Measurements from ENCODE around the gene LRRC43. TPM values are rescaled to one million over a fixed set of nuclear protein-coding genes. Genes with fewer than 3 reads are reported as not detected.

LRRC43 gene
- total RNA-seq, 2 experiments from 2014 or later, result 0.11 TPM; not detected in 1

GRCh38 chr12:122244565-122245371 is 61.8 kb downstream of the LRRC43 start:
- POLR2A ChIA-PET, result interaction anchor here (0.9 to 2.5 kb wide), 3 partner anchors 18 to 256 kb away, joined by 3 to 15 read pairs (median 3); partner anchors contain the start of gene DIABLO
- CTCF ChIA-PET, result interaction anchor here (1.0 to 1.9 kb wide), 6 partner anchors 9 to 591 kb away, joined by 3 to 8 read pairs (median 3); no protein-coding TSS in a partner anchor

- CTCF ChIA-PET, result interaction anchor here (1.1 to 1.9 kb wide), 5 partner anchors 10 to 191 kb away, joined by 3 to 8 read pairs (median 4); no protein-coding TSS in a partner anchor
- POLR2A ChIA-PET, result interaction anchor here (2.5 kb wide), 1 partner anchor 19 kb away, joined by 15 read pairs; the partner anchor contains the start of gene DIABLO
These were observed 62.6 kb downstream of the LRRC43 start for GRCh38 chr12:122245553-122245952.

DNA sequence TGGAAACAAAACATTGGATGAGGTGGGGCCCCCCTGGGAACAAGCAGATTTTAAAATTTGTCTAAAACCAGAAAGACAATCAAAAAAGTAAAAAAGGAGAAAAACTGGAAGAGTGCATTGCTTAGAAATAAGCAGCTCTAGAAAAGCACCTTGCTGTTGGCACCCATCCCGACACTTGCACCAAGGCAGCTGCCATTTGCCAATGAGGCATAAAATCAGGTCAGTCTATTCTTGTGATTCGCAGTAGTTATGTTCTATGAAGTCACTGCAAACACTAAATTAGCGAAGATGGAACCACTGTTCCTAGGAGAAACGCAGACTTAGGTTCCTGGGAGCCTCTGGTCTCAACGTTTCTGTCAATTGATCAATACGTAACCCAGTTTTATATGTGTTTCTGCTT is 67.1 kb downstream of the LRRC43 start:
- ChIA-PET CTCF (no interaction called here), POLR2A (no interaction called here)

DNA sequence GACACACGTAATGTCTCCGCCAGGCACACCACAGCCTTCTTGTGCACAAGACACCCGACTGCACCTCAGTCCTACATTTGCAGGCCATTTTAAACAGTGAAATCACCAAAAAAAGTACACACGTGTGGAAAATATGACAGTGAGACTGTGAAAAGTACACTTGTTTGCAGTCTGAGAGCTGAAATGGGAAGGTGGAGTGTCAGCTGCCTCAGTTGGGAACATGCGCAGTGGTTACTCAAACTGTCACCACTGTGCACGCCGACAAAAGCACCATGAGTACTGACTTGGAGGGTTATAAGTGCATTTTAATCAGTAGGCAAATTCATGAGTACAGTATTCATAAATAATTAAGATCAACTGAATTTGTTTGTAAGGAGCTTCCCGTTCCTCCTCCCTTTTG is 67.6 kb downstream of the LRRC43 start:
- ChIA-PET POLR2A (no interaction called here), CTCF (no interaction called here)

Other genes starting within 250 kb of the LRRC43 start
- 1 to 10 TPM; 3.7 to 4.0 TPM for gene BCL7A, start 161.2 kb upstream of the LRRC43 start, total RNA-seq
- gene MLXIP, start 104.4 kb upstream of the LRRC43 start, total RNA-seq, result 10 to 100 TPM; 32.2 to 32.5 TPM
- 1 to 10 TPM; 2.0 to 3.4 TPM for gene IL31, start 8.9 kb upstream of the LRRC43 start, total RNA-seq
- gene B3GNT4, start 20.6 kb downstream of the LRRC43 start, total RNA-seq, result under 1 TPM; 0.46 to 0.63 TPM
- 10 to 100 TPM; 58.2 to 61.0 TPM for gene DIABLO, start 42.9 kb downstream of the LRRC43 start, total RNA-seq
- 10 to 100 TPM; 37.2 to 40.7 TPM for gene VPS33A, start 83.4 kb downstream of the LRRC43 start, total RNA-seq
- gene CLIP1, start 239.5 kb downstream of the LRRC43 start, total RNA-seq, result 10 to 100 TPM; 42.5 to 47.2 TPM